Measurements from ENCODE around the gene AUTS2.
"Not testable (repeated sequence)": the region's sequence is repeated elsewhere in the genome, so short reads cannot be mapped to it uniquely, and the experiment has no call there.

The AUTS2 gene

GRCh38 chr7:69761290-69761922, 163.1 kb downstream of the AUTS2 start:
- DNase-seq (ENCODE audit: low read depth in 2 of 2), result no peak

- no peak for DNase-seq (ENCODE audit: low read depth in 2 of 2)
These were observed 164.6 kb downstream of the AUTS2 start for GRCh38 chr7:69762821-69763352.

DNA sequence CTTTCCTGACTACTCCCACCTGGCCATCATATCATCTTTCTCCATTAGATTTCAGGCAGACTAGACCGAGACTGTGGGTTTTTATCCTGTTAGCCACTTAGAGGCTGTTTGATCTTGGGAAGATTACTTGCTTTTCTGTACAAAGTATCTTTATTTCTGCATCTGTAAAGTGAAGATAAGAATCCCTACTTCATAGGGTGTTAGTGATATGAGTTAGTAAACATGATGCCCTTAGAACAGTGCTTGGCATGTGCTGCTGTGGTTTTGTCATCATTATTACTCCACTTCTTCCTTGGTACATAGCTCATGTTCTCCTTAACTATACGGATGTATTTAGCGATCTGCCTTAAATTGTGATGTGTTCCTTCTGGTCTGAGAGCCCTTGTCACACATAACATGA, 165.2 kb downstream of the AUTS2 start:
- DNase-seq (ENCODE audit: low read depth in 2 of 2), result no peak

DNA sequence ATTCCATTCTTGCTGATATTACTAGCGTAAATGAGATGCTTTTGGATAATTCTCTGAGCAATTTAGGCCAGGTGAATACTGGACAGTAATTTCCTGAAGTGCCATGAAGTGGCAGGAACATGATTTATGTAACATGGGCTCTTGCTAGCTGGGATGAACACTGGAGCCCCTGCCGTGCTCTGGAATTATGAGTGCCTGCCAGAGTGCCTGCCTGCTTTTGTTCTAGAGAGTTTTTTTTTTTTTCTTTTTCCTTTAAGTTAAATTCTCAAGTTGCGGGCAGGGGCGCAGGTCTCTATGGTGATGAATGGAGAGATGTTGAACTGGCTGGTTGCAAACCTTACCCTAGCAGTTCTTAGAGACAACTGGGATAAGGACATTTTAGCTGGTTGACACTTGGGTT, 165.9 kb downstream of the AUTS2 start:
- DNase-seq (ENCODE audit: low read depth in 2 of 2), result no peak

DNA sequence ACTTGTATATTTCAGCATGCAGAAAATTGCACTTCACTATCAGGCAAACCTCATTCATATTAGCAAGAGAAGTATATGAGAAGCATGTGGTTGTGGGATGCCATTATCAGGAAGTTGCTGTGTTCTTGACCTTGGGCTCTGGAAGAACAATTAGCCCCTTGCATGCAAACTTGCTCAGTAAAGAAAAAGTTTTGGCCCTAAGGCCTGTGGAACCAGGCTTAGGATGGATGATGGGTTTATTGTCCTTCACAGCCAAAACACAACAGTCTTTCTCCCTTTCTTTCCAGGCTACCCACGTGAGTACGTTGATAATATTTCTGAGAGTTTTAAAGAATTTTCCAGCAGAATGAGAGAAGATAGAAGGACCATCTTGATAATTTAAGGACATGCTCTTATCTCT, 166.4 kb downstream of the AUTS2 start:
- no peak for DNase-seq (ENCODE audit: low read depth in 2 of 2)

GRCh38 chr7:69765879-69766278, 167.6 kb downstream of the AUTS2 start:
- DNase-seq (ENCODE audit: low read depth in 2 of 2), result no peak

DNA sequence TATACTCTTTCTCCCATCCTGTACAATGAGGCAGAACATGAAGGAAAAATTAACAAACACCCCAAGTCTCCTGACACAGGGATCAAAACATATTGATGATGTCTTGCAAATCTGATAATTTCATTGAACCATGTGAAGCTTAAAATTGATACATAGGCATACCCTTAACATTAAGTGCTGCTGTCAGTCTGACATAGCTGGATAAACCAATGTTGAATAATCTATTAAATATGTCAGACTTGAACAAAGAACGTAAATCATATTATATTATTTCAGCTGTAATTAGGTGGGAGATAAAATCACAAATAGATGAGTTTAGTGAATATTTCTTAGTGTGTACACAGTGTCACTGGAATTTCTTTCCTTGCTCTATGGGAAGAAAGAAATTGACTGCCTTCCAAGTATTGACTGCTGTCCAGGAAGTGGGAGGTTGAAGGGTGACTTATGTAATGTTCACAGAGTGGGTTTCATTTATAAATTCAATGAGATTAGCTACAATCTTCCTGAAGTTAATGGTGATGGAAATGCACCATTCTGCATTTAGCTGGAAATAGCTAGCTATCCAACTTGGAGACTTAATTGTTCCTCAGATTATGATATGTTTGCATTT, 170.8 kb downstream of the AUTS2 start:
- no peak for DNase-seq (ENCODE audit: low read depth in 2 of 2)

GRCh38 chr7:69769826-69770225, 171.6 kb downstream of the AUTS2 start:
- no peak for DNase-seq (ENCODE audit: low read depth in 2 of 2)

GRCh38 chr7:69770613-69771012, 172.3 kb downstream of the AUTS2 start:
- DNase-seq (ENCODE audit: low read depth in 2 of 2), result no peak

GRCh38 chr7:69772718-69773436, 174.6 kb downstream of the AUTS2 start:
- no peak for DNase-seq (ENCODE audit: low read depth in 2 of 2)

DNA sequence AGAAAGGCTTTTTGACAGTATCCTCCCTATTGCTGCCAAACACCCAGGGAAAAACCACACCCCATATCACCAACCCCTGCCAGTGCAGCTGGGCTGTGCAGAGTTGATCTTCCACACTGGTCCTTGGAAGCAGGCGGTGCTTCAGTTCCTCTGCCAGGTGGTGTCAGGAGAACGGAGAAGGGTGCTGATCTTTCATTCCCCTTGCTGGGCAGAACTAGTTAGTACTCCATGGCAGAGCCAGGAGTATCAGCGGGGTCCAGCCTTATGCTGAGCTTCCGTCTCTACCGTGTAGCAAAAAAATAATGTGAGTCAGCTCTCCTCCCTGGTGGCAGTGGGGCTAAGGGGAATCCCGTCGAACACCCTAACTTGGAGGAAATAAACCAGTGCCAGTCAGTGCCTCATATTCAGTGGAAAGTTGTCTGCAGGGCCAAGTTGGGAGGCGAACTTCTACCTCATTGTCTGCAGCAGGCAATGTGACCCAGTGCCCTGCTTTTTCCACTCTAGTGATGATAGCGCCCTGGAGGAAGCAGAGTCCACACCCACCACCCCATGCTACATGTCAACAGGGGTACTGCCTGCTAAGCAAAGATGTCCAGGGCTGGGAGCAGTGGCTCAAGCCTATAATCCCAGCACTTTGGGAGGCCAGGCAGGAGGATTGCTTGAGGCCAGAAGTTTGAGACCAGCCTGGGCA, 175.4 kb downstream of the AUTS2 start:
- DNase-seq (ENCODE audit: low read depth in 2 of 2), result no peak

DNA sequence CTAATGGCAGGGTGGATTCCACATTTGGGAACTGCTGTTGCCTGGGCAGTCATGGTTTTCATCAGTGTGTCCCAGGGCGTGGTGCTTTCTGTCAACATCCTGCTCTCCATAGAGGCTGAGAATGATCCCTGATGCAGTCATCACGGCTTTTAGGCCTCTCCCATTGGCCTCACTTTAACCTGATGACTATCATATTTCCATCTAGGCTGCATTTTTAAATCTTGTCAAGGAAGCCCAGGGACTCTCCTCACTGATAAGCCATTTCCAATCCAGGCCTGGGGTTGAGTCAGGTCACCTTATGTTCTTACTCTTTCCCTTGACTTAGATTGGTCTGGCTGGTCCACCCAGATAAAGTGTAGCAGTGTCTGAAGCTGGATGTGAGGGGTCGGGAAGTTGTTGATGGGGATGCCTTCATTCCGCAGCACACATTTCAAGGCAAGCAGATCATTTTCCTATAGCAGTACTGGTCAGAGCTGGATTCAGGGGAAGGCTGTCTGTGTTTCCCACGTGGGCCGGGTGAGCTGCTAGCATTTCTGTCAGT, 177.0 kb downstream of the AUTS2 start:
- no peak for DNase-seq (ENCODE audit: low read depth in 2 of 2)

- no peak for DNase-seq (ENCODE audit: low read depth in 2 of 2)
These were observed 178.3 kb downstream of the AUTS2 start for GRCh38 chr7:69776611-69777010.

DNA sequence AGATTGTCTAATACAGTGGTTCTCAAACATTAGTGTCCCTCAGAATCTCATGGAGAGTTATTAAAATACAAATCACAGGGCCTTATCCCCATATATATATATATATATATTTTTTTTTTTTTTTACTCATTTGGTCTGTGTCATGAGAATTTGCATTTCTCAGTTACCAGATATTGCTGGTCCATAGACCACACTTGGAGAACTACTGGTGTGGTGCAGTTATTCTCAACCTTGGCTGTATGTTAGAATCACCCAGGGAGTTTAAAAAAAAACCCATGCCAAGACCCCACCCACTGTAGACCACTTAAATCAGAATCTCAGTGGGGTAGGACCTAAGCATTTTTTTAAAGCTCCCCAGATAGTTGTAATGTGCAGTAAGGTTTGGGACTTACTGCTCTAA, 179.9 kb downstream of the AUTS2 start:
- DNase-seq (ENCODE audit: low read depth in 2 of 2), result no peak

- no peak for DNase-seq (ENCODE audit: low read depth in 2 of 2)
These were observed 182.1 kb downstream of the AUTS2 start for GRCh38 chr7:69780379-69780778.

DNA sequence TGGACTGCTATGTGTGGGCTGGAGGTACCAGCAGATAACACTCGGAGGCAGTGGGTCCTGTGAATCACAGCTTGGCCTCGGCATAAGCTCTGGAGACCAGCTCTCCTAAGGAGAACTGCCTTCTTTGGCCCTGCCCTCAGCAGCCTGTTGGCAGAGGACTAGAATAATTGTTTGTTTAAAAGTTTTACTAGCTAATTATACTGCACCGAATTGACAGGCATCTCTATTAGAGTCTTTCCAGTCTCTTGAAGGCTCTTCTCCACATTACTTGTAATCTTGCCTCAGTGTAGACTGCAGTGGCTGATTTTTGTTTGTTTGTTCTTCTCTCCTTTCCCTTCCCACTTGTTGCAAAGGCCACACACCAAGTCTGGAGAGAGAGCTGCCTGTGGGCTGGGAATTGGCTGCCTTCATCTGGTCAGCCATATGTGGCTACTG, 183.2 kb downstream of the AUTS2 start:
- no peak for DNase-seq (ENCODE audit: low read depth in 2 of 2)

- no peak for DNase-seq (ENCODE audit: low read depth in 2 of 2)
These were observed 184.8 kb downstream of the AUTS2 start for GRCh38 chr7:69782917-69783684.

GRCh38 chr7:69786130-69786529, 187.9 kb downstream of the AUTS2 start:
- DNase-seq (ENCODE audit: low read depth in 2 of 2), result not testable (repeated sequence)

- no peak for DNase-seq (ENCODE audit: low read depth in 2 of 2)
These were observed 188.6 kb downstream of the AUTS2 start for GRCh38 chr7:69786730-69787395.

DNA sequence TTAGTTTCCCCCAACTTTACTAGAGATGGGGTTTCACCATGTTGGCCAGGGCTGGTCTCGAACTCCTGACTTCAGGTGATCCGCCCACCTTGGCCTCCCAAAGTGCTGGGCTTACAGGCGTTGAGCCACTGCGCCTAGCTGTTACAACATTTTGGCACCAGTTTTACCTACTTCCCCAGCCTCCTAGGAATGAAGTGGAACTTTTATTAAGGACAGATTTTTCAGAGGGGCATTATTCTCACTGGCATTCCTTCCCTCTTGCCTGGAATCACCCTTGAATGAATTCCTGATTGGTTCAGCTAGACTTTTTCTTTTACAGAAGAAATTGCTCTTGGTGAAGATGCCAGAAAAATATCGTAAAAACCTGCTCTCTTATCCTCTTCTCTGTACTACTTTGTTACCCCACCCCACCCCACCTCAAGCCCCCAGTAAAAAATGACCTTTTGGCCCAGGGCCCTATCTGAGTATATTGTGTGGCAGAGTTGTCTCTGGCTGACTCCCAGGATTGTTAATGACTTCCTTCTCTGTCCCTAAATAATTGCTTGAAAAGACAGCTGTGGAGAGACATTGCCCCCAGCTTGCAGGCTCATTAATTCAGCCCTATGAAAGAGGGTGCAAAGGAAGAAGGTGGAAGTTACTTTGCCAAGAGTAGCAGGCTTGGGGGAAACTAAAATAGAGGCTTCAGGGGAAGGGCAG, 189.6 kb downstream of the AUTS2 start:
- DNase-seq (ENCODE audit: low read depth in 2 of 2), result no peak
